ENCODE measurements around the gene ATAD5.
"Not testable (repeated sequence)": the region's sequence is repeated elsewhere in the genome, so short reads cannot be mapped to it uniquely, and the experiment has no call there.

The ATAD5 gene

DNA sequence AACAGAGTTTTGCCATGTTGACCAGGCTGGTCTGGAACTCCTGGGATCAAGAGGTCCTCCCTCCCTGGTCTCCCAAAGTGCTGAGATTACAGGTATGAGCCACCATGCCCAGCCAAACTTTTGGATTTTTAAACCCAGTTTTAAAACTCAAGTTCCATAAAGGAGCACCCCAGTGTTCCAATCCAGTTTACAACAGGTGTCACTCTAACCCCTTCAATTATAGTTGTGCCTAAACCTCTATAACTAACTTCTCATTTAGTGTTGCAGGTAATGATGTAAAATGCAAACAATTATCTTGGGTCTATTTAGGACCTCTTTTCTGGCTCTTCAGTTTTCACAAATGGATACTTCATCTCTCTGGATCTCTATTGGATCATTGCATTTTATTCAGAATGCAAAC is 82.2 kb downstream of the ATAD5 start:
- DNase-seq = no peak

DNA sequence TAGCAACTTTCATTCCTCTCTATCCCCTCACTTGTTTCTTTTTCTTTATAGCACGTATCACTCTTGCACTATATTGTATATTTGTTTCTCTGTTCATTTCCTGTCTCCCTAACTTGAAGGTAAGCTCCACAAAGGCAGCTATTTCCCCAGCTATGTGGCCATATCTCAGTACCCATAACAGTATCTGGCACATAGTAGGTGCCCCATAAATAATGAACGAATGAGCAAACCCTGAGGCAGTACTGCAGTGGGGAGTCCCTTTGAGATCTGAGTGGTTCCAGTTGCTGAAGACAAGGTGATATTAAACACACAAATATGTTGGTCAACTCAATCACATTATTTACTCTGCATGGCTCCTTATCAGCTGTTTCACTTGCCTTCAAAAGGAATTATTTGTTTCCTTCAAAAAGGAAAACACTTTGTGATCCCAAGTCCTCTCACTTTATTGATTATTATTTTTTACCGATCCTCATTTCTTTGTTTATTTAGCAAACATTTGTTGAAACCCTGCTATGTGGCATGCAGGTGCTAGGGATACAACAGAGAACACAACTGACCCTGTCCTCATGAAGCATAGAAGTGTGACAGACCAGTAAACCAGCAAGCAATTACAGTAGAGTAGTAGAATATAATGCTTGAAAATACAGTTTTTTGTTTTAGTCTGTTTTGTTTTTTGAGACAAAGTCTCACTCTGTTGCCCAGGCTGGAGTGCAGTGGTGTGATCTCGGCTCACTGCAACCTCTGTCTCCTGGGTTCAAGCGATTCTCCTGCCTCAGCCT is 84.3 kb downstream of the ATAD5 start:
- DNase-seq = no peak

DNA sequence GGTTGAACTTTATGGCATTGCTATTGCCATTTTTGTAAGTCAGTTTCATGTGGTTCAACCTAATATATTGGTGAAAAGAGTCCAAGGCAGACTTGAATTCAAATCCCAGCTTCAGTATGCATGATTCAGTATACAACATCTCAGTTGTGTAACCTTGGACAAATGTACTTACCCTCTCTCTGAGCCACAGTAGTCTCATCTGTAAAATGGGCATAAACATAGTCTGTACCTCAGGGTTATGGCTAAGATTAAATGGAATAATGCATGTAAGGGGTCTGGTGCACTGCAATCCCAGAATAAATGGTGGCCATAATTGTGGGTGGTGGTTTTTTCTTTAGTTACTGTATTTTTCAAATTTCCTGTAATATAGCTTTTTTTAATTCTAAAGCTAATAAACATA is 85.3 kb downstream of the ATAD5 start:
- no peak for DNase-seq

DNA sequence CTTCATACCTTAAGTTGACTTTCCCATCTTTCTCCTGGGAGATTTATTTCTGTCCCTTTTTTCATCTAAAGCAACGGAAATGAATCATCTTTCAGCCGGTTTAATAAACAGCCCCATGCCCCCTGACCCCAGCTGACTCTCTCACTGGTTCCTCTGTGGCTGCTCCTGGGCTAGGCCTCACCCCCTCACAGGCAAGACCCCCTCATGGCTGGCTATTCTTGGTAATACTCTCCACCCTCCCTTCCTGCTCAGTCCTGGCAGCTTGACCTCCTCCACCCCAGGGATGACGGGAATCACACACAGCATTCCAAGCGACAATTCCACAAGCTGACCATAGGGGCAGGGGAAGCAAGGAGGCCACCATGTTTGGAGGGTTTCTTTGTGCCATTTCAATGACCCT is 88.5 kb downstream of the ATAD5 start:
- DNase-seq = peak; percentile 30

DNA sequence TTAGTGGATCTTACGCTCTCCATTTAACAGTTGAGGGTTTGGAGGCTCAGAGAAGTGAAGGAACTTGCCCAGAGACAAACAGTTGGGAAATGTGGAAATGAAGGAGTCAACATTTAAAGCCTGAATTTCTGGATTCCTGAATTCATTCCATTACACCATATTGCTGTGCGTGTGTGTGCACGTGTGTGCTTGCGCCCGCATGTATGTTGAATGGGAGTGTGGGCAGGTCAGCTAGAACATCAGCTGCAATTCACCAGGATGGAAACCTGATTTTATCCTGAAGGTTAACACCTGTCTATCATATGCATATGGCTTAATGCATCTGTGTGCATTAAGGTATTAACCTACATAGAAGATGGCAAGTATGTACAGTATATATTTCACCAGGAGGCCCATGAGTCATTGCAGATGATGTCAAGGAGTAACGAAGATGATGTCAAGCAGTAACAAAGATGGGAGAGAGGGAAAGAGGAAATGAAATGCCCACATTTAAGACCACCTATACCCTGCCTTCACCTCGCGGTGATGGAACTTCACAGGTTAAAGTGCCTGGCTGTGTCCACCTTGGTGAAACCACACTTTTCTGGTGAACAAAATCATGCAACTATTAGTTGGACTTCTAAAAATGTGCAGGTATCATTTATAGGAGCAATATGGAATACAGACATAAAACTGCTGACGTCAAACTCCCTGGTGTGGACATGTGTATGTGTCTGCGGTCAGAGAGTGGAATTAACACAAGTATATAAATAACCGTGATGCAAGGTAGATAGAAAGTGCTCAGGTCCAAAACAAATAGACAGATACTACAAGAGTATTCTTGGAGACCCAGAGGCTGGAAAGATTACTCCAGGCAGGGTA is 89.1 kb downstream of the ATAD5 start:
- DNase-seq = no peak

DNA sequence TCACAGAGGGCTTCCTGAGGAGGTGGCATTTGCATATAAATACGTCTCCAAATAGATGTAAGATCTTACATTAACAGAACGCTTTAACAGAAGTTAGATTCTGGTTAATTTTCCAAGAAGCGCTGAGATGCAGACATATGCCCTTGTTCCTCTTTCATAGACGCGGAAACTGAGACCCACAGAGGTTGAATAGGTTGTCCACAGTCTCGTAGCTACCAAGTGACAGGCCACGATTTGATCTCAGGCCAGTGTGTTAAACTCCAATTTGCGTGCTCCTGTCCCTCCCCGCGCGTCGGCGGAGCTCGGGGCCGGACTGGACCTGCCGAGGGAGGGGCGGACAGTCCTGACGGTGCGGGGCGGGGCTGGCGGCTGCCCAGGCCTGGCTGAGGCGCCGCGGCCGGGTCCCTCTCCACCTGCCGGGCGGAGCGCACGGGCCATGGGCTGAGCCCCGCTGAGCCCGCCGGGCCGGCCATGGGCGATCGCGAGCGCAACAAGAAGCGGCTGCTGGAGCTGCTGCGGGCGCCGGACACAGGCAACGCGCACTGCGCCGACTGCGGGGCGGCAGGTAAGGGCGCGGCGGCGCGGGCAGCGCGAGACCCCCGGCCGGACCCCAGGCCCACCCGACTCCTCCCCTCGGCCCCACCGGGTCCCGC is 89.9 kb downstream of the ATAD5 start, which contains the start of gene ADAP2:
TSS of gene ADAP2 (plus strand) at position 402 of the 653 bp plus-strand sequence. CDS start at position 472, 70 bp downstream.
- DNase-seq = peak; percentile 37

DNA sequence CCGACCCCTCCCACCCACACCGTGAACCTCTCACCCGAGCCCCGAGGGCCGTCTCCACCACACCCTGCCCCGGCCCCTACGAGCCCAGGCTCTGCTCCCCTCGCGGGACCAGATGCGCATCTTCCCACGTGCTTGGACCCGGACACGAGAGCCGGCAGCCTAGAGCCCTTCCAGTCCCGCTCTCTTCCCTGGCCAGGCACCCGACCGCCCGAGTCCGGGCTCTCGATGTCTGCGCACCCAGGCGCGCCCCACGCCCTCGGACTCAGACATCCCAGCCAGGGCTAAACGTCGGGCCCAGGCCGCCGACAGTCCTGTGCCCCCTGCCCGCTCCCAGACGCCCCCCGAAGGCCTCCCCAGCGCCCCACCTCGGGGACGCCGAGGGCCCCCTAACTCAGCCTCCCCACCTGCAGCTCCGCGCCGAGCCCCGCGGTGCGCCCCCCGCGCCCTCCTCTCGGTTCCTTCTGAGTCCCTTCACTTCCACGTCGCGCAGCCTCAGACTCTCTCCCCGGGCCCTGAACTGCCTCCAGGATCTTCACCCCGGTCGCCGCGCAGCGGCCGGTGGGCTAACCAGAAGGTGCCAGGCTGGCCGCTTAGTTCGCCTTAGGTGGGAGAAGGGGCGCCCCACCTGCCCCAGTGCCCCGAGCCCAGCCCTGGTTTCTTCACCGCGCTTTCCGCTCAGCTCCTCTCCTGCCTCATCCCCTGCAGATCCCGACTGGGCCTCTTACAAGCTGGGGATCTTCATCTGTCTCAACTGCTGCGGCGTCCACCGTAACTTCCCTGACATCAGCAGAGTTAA is 90.7 kb downstream of the ATAD5 start:
- peak; percentile 25 for DNase-seq

DNA sequence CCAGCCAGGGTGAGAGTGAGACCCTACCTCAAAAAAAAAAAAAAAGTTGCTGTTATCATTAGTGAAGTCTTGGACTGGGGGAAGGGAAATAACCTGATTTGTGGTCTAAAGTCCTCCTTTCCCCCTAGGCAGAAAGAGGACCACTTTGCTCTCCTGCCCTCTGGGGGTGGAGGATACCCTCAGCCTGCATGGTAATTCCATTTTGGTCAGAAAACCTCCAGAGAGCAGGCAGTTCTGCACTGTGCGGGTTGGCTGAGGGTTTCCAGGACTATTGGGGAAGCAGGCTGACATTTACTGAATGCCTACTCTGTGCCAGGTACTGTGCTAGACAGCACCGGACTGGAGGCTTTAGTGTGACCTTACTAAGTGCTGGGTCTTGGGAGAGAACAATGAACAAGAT is 92.6 kb downstream of the ATAD5 start:
- no peak for DNase-seq

DNA sequence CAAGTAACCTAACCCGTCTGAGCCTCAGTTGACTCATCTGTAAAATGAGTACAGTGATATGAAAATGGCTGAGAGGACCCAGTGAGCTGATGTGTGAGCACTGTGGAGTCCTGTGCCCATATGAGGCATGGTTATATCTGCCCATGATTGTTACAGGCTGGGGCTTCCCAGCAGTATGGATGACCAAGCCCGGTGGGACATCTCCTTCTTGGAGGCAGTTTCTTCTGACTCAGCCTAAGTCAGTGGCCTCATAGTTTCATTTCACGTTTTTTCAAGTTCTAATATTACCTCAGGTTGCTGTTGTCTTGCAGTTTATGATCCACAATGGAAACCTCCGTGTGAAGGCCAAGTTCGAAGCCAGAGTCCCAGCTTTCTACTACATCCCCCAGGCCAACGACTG is 94.8 kb downstream of the ATAD5 start:
- DNase-seq = no peak

DNA sequence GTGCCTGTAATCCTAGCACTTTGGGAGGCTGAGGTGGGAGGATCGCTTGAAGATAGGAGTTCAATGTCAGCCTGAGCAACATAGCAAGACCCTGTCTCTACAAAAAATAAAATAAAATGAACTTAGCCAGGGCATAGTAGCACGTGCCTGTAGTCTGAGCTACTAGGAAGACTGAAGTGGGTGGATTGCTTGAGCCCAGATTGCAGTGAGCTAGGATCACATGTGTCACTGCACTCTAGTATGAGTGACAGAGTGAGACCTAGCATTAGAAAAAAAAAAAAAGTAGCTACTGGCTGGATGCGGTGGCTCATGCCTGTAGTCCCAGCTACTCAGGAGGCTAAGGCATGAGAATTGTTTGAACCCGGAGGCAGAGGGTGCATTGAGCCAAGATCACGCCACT is 96.0 kb downstream of the ATAD5 start:
- DNase-seq = no peak

DNA sequence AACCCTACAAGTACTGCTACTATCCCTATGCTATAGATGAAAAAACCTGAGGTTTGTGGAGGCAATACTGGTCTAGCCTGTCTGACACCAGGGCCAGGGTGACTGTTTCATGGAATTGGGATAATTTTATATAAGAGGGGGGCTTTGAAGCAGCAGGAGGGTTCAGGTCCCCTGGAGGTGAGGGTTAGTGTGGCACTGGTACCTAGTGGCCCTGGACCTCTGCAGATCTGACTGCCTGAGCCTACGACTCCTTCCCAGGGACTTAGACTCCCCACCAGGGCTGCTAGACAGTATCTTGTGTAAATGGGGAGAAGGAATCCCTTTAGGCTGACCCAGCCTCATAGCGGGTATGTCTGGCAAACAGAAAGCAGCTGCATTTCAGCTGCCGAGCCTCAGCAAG is 96.8 kb downstream of the ATAD5 start:
- no peak for DNase-seq

DNA sequence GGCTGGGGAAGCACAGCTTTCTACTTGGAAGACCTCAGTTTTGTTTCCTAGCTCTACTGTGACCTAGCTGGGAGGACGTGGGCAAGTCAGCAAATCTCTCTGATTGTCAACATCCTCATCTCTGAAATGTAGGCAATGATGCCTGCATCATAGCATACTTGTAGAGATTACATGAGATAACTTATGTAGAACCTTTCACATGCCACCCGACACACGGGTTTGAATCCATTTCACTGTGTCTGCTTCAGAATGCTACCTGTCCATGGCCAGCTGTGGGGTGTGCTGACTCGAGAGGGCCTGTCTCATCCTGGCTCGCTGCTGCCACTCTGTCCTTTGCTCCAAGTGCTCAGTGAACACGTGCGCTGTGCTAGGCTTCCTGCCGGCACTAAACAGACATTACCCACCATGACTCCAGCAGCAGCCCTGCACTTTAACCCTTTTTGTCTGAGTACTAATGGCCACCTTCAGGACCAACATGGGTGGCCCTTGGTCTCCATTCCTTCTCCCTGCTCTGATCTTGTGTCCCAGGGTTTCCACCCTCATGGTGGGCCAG is 97.4 kb downstream of the ATAD5 start:
- DNase-seq = no peak

DNA sequence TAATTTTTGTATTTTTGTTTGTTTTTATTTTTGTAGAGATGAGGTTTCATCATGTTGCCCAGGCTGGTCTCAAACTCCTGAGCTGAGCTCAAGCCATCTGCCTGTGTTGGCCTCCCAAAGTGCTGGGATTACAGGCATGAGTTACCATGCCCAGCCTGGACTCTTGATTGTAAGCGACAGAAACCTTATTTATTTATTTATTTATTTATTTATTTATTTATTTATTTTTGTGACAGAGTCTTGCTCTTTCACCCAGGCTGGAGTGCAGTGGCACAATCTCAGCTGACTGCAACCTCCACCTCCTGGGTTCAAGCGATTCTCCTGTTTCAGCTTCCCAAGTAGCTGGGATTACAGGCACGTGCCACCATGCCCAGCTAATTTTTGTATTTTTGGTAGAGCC is 98.1 kb downstream of the ATAD5 start:
- DNase-seq = not testable (repeated sequence)

DNA sequence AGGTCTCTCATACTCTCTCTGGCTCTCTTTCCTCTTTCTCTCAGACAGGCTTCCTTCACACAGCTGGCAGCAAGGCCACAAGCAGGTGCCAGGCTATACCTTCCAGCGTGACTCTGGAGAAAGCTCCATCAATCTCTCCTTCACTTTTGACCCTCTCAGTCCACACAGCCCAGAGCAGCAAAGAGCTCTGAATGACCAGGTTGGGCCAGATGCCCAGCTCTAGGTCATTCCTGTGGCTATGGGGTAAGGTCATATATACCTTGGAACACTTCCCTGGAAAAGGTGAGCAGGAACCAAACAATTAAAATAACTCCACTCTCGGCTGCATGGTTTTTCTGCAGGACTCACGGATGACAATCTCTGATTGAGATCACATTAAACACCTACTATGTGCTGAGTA is 98.7 kb downstream of the ATAD5 start:
- no peak for DNase-seq

DNA sequence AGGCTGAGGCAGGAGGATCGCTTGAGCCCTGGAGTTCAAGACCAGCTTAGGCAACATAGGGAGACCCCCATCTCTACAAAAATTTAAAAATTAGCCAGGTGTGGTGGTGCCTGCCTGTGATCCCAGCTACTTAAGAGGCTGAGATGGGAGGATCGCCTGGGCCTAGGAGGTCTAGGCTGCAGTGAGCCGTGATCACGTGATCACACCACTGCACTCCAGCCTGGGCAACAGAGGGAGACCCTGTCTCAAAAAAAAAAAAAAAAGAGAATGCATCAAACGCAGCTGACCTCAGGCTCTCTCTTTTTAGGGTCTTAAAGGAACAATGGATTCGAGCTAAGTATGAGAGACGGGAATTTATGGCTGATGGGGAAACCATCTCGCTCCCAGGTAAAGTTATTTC is 99.8 kb downstream of the ATAD5 start:
- DNase-seq = not testable (repeated sequence)

DNA sequence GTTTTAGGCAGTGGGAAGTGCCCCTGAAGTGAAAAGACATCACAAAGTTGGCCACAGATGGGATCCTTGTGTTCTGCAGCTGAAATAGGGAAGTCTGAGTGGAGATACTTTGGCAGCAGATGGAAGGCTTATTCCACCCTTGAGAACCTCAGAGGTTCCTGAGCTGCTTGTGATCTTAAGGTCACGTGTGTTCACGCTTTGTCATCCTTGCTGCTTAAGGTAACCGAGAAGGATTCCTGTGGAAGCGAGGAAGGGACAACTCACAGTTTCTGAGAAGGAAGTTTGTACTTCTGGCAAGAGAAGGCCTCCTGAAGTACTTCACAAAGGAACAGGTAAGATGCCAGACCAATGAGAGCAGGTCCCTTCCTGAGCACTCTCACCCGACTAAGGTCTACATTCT is 102.2 kb downstream of the ATAD5 start:
- DNase-seq = no peak

DNA sequence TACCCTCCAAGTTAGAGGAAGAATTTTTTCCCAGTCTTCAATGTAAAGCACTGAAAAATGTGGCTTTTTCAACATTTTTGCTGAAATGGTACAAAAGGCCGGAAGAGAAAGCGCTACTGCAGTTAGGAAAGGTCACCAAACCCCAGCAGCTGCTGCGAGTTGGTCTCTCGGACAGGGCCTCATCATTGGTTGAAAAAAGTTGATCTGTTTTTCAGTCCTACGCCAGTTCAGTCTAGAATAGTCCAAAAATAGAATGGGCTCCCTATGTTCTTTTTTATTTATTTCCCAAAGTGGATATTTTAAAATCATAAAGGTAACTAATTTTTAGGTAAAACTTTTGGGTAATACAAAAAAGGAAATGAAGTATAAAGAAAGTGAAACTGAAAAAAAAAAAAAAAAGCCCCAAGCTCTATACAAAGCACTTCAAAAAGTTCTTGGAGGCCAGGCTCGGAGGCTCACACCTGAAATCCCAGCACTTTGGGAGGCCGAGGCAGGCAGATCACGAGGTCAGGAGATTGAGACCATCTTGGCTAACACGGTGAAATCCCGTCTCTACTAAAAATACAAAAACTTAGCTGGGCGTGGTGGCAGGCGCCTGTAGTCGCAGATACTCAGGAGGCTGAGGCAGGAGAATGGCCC is 107.4 kb downstream of the ATAD5 start:
- no peak for DNase-seq

DNA sequence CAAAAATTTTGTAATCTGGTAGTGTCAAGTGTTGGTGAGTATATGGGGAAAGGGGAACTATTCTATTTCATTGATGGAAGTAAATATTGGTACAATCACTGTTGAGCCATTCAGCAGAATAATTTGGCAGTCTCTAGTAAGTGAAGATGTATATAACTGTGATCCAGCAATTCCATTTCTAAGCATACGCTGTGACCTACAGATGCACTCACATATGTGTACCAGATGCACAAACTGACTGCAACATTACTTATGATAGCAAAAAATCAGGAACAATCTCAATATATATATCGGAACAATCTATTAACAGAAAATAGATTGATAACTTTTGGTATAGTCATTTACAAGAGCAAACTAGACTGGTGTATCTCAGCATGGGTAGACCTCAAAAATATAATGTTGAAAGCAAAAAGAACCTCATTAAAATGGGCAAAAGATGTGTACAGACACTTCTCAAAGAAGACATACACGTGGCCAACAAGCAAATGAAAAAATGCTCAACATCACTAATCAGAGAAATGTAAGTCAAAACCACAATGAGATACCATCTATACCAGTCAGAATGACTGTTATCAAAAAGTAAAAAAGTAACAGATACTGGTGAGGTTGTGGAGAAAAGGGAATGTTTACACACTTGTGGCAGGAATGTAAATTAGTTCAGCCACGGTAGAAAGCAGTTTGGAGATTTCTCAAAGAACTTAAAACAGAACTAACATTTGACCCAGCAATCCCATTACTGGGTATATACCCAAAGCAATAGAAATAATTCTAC is 110.7 kb downstream of the ATAD5 start:
- no peak for DNase-seq
